ENCODE measurements around the gene MACROH2A1.

- no peak for TF ChIP-seq CTCF (IDR thresholded peaks at IDR 0.05; ENCODE audit: insufficient read depth, low read length)
- TF ChIP-seq GABPA (IDR thresholded peaks at IDR 0.05; ENCODE audit: low read depth): no peak
- TF ChIP-seq POLR2AphosphoS5 (IDR thresholded peaks at IDR 0.05; ENCODE audit: low read depth): no peak
Observed at GRCh38 chr5:135350536-135350935, 48.5 kb downstream of the MACROH2A1 start.
